Retina (tissue), 1 donor: ENCODE results near the gene ZNF648.
A peak's percentile ranks its signal among the peaks of the same experiment; 100 is the strongest.
"Not testable (repeated sequence)": the region's sequence is repeated elsewhere in the genome, so short reads cannot be mapped to it uniquely, and the experiment has no call there.

Experiments
- DNase-seq: peaks from one replicate; pipeline ENCODE4 v3.0.0-alpha.2; 2016

Gene ZNF648

GRCh38 chr1:182069028-182069466, 7.5 kb upstream of the ZNF648 start:
- DNase-seq: peak; percentile 86

- DNase-seq: no peak
Measured at GRCh38 chr1:182066934-182067333, 5.4 kb upstream of the ZNF648 start.

- DNase-seq: no peak
Measured at GRCh38 chr1:182065126-182065845, 3.8 kb upstream of the ZNF648 start.

- DNase-seq: no peak
Measured at GRCh38 chr1:182064611-182065010, 3.1 kb upstream of the ZNF648 start.

- no peak for DNase-seq
Measured at GRCh38 chr1:182062223-182062622, 711 bp upstream of the ZNF648 start.

GRCh38 chr1:182060877-182061276, 635 bp downstream of the ZNF648 start:
- DNase-seq: no peak

GRCh38 chr1:182059936-182060335, 1.6 kb downstream of the ZNF648 start:
- DNase-seq: peak; percentile 50

- peak; percentile 74 for DNase-seq
Measured at GRCh38 chr1:182056601-182057366, 4.7 kb downstream of the ZNF648 start.

- no peak for DNase-seq
Measured at GRCh38 chr1:182054698-182055326, 6.7 kb downstream of the ZNF648 start.

GRCh38 chr1:182052355-182052754, 9.2 kb downstream of the ZNF648 start:
- no peak for DNase-seq

GRCh38 chr1:182051938-182052337, 9.6 kb downstream of the ZNF648 start:
- DNase-seq: no peak

GRCh38 chr1:182050481-182051448, 10.7 kb downstream of the ZNF648 start:
- no peak for DNase-seq

GRCh38 chr1:182048562-182048961, 12.9 kb downstream of the ZNF648 start:
- no peak for DNase-seq

GRCh38 chr1:182046763-182047162, 14.7 kb downstream of the ZNF648 start:
- no peak for DNase-seq

GRCh38 chr1:182045481-182045880, 16.0 kb downstream of the ZNF648 start:
- not testable (repeated sequence) for DNase-seq

- no peak for DNase-seq
Measured at GRCh38 chr1:182041615-182042014, 19.9 kb downstream of the ZNF648 start.

GRCh38 chr1:182038220-182038619, 23.3 kb downstream of the ZNF648 start:
- DNase-seq: no peak

- DNase-seq: no peak
Measured at GRCh38 chr1:182035097-182035770, 26.3 kb downstream of the ZNF648 start.

GRCh38 chr1:182032251-182032650, 29.3 kb downstream of the ZNF648 start:
- no peak for DNase-seq

- DNase-seq: peak; percentile 90
Measured at GRCh38 chr1:182029379-182030331, 31.9 kb downstream of the ZNF648 start.

- no peak for DNase-seq
Measured at GRCh38 chr1:182029002-182029378, 32.5 kb downstream of the ZNF648 start.
